Stimulated activated CD4-positive, alpha-beta T cell treated with anti-CD3 and anti-CD28 coated beads, Interleukin-1b, Interleukin-23, amount 100 ng/mL, for 24 hours (primary cell): ENCODE results near the gene TCP10L.

Experiments
- DNase-seq, 4 experiments: peaks; one replicate each; pipeline ENCODE4 v3.0.0-alpha.2; 2020; ENCODE audit warnings: low read depth in 4 of 4, low spot score in 1 of 4

Gene TCP10L

GRCh38 chr21:32523988-32524719, 61.2 kb downstream of the TCP10L start:
- no peak for DNase-seq
